Neutrophil (primary cell): Measurements from ENCODE around the gene FCRL3.

ENCODE experiments used
- H3K27ac ChIP-seq: fragments of 200-600 bp; sonication (generic); 2 replicates; pipeline ENCODE4 v1.5.1; 2016; ENCODE audit warnings: mild to moderate bottlenecking, moderate library complexity
- H3K27me3 ChIP-seq: fragments of 200-600 bp; sonication (generic); 2 replicates; pipeline ENCODE4 v1.6.0; 2016; ENCODE audit warnings: mild to moderate bottlenecking
- H3K36me3 ChIP-seq: fragments of 200-600 bp; sonication (generic); 2 replicates; pipeline ENCODE4 v1.5.1; 2017
- H3K4me1 ChIP-seq, 2 experiments: fragments of 200-600 bp in 1 of 2; sonication (generic) in 1 of 2; 1 replicate in 1 of 2; 2 replicates in 1 of 2; pipeline versions ENCODE4 v1.5.1 to v1.6.1; 2013 to 2016; ENCODE audit warnings: low read depth in 1 of 2, low read length in 1 of 2, mild to moderate bottlenecking in 1 of 2, moderate library complexity in 1 of 2; ENCODE audit not compliant: control insufficient read depth in 1 of 2, insufficient read depth in 1 of 2
- H3K4me3 ChIP-seq, 2 experiments: fragments of 200-600 bp in 1 of 2; sonication (generic) in 1 of 2; 1 replicate in 1 of 2; 2 replicates in 1 of 2; pipeline ENCODE4 v1.5.1; 2013 to 2016; ENCODE audit warnings: low read depth in 1 of 2, low read length in 1 of 2, mild to moderate bottlenecking in 1 of 2, moderate library complexity in 1 of 2
- H3K9me3 ChIP-seq: fragments of 200-600 bp; sonication (generic); 2 replicates; pipeline ENCODE4 v1.5.1; 2016
- TF ChIP-seq, protein P1 (sequence below): fragments of 200-600 bp; sonication (generic); IDR thresholded peaks from 2 replicates; pipeline ENCODE4 v1.5.1; 2016; ENCODE audit warnings: antibody characterized with exemption

Gene FCRL3

GRCh38 chr1:157732755-157733154, 32.2 kb upstream of the FCRL3 start:
- H3K4me3 ChIP-seq = no peak overlapping the region
- no peaks in the 10 kb centered on the region for H3K9me3 ChIP-seq
- no peak overlapping the region for H3K27ac ChIP-seq
- H3K27me3 ChIP-seq = no peaks in the 10 kb centered on the region
- peaks cover 0 to 3% of the 10 kb centered on the region in 2 experiments for H3K4me1 ChIP-seq
- no peaks in the 10 kb centered on the region for H3K36me3 ChIP-seq
- TF ChIP-seq, protein P1, sequence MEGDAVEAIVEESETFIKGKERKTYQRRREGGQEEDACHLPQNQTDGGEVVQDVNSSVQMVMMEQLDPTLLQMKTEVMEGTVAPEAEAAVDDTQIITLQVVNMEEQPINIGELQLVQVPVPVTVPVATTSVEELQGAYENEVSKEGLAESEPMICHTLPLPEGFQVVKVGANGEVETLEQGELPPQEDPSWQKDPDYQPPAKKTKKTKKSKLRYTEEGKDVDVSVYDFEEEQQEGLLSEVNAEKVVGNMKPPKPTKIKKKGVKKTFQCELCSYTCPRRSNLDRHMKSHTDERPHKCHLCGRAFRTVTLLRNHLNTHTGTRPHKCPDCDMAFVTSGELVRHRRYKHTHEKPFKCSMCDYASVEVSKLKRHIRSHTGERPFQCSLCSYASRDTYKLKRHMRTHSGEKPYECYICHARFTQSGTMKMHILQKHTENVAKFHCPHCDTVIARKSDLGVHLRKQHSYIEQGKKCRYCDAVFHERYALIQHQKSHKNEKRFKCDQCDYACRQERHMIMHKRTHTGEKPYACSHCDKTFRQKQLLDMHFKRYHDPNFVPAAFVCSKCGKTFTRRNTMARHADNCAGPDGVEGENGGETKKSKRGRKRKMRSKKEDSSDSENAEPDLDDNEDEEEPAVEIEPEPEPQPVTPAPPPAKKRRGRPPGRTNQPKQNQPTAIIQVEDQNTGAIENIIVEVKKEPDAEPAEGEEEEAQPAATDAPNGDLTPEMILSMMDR = no peak

DNA sequence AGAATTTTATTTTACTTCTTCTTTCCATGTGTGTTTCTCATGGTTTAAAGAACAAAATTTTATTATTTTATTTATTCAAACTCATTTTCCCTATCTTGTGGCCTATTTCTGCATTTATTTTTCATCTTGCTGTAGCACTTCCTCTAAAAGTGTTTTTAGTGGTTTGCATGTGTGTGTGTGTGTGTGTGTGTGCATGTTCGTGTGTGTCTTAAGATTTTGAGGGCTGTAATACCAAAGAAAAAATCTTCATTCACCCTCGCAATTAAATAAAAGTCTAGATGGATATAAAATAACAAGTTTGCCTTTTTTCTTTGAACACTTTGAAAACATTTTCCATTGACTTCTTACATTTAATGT, 24.6 kb upstream of the FCRL3 start:
- Histone ChIP-seq H3K27me3 (no peaks in the 10 kb centered on the region), H3K4me3 (no peak overlapping the region), H3K36me3 (no peaks in the 10 kb centered on the region), H3K9me3 (no peaks in the 10 kb centered on the region), H3K4me1 (no peaks in the 10 kb centered on the region), H3K27ac (no peak overlapping the region)
- TF ChIP-seq, protein P1 = no peak

DNA sequence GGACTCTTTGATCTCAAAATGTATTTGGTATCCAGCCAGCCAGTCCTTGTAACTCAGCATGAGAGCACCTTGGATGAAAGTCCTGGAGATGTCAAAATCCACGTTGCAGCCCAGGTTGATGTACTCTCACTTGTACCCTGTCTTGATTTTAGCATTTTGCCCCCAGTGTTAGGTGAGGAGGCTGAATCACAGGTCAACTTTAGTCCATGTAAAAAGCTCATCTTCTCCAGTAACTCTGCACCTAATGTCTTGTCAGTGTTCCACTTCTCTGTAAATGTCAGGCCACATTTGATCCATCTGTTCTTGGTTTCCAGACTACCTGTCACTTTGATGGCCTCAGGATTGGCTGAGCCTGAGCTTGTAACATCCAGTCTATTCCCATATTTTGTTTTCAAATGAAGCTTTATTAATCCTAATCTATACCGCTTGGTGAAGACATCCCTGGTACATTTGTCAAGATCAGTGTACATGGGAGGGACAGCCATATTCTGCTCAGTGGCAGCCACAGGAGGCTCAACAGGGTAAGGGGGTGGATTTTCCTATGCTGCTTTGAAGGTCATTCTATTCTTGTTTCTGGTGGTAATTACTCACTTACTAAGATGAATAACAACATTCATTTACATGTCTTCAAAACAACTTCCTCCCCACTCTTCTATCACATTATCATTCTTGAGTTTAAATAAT, 24.1 kb upstream of the FCRL3 start:
- H3K9me3 ChIP-seq = no peaks in the 10 kb centered on the region

DNA sequence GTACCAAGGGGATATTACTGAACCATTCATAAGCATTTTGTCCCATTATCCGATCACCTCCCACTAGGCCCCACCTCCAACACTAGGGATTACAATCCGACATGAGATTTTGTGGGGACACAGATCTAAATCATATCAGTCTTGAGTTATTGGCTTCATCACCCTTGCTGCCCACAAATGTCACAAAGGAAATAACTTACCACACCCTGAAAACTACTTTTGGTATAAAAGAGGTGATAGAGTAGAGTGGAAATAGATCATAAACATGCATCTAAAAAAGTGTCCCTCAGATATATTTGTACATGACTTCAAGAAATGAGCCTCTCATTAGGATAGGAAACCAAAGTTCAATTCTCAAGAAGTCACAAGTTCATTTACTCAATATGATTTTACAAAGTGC, 22.6 kb upstream of the FCRL3 start:
- Histone ChIP-seq H3K27me3 (no peaks in the 10 kb centered on the region), H3K4me3 (no peak overlapping the region), H3K4me1 (no peaks in the 10 kb centered on the region), H3K9me3 (no peaks in the 10 kb centered on the region), H3K36me3 (no peaks in the 10 kb centered on the region), H3K27ac (no peak overlapping the region)
- TF ChIP-seq, protein P1 = no peak

More for the DNA sequence above, 24.1 kb upstream of the FCRL3 start:
- TF ChIP-seq, protein P1 = no peak
- H3K4me3 ChIP-seq = no peak overlapping the region
- no peaks in the 10 kb centered on the region for H3K27me3 ChIP-seq
- no peaks in the 10 kb centered on the region for H3K36me3 ChIP-seq
- H3K4me1 ChIP-seq = no peaks in the 10 kb centered on the region
- no peak overlapping the region for H3K27ac ChIP-seq

GRCh38 chr1:157721985-157722384, 21.4 kb upstream of the FCRL3 start:
- Histone ChIP-seq H3K4me3 (no peak overlapping the region), H3K36me3 (no peaks in the 10 kb centered on the region), H3K4me1 (no peaks in the 10 kb centered on the region), H3K27me3 (no peaks in the 10 kb centered on the region), H3K9me3 (no peaks in the 10 kb centered on the region), H3K27ac (no peak overlapping the region)
- TF ChIP-seq, protein P1 = no peak
